Superior temporal gyrus (tissue), 1 donor: ENCODE data around the gene KHDRBS2.
A peak's percentile ranks its signal among the peaks of the same experiment; 100 is the strongest.
"Not testable (repeated sequence)": the region's sequence is repeated elsewhere in the genome, so short reads cannot be mapped to it uniquely, and the experiment has no call there.

Source experiments
- DNase-seq: peaks from one replicate; pipeline ENCODE4 v3.0.0-alpha.2; 2016; ENCODE audit errors: extremely low spot score

The KHDRBS2 gene

GRCh38 chr6:61868507-61869080 lies 417.4 kb downstream of the KHDRBS2 start:
- peak; percentile 7 for DNase-seq

DNA sequence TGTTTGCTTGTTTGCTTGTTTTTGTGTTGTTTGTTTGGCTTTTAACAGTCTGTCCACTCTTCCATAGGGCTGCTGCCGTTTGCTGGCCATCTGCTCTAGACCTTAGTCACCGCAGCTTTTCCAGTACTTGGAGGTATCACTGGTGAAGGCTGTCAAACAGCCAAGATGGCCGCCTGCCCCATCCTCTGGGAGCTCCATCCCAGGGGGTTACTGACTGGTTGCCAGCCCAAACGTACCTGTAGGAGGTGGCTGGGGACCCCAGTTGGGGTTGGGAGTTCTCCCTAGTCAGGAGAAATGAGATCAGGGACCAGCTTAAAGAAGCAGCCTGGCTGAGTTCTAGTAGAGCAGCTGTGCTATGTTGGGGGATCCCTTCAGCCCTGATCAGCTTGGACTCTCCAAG lies 418.4 kb downstream of the KHDRBS2 start:
- no peak for DNase-seq

DNA sequence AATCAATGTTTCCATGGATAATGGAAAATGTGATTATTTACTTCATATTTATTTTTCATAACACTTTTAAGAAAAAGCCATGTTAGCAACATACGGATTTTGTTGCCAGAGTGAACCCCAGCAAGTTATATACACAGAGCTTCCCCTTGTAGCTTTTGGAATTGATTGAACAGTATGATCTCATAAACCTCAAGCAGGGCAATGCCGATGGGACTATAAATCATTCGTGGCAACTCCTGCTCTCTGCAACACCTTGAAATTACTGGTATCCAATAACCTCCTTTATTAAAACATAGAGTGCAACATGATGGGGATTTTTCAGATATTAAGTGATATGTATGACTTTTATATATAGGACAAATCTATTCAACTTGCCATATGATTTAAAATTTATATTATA lies 428.5 kb downstream of the KHDRBS2 start:
- DNase-seq: no peak

DNA sequence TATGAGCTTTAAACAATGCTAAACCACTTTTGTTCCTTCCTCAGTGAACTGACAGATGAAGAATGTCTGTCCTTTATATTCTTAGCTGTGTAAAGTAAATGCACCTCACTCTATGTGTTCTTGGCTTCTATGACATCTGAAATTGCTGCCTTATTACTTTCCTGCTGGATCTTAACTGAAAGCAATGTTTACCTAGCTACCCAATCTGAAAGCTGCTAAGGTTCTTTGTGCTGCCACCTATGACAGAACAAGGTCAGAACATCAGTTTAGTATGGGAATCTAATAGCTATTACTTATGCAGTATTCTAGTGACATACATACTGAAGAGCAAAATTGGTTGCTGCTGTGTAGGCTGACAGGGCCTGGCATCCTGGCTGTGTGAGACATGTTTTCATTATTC lies 444.1 kb downstream of the KHDRBS2 start:
- no peak for DNase-seq

DNA sequence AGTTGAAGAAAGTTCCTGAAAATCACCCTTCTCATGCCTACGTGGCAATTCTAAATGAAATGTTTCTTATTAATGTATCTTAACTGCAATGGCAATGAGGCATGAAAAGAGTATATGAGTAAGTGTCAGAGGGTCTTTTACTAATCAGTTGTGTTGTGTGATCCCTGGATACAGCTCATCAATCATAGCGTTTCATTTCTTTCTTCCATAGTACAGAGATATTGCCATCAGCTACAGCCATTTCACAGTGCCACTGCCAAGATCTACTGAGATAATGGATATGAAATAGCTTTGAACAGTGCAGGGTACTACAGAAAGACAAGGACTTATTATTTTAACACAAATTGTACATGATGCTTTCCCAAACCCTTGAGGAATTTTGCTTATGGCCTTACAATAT lies 450.8 kb downstream of the KHDRBS2 start:
- no peak for DNase-seq

- peak; percentile 60 for DNase-seq
Measured at GRCh38 chr6:61833176-61833755, 452.8 kb downstream of the KHDRBS2 start.

DNA sequence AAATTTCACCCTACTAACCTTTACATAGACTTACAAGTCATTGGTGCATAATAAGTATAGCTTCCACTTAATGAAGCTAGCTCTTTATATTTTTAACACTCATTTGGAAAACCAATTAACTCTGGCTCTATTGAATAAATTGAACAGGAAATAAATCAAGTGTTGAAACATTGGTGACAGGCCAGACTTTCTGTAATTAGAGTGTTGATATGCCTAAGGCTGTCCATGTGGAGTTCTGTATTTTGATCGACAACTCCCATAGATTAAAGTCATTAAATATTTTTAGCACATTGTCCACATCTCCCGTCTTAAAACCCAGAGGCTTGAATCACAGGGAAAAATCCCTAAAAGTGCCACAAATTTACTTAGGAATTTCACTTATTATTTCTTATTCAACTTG lies 468.3 kb downstream of the KHDRBS2 start:
- no peak for DNase-seq

GRCh38 chr6:61810047-61810446 lies 476.0 kb downstream of the KHDRBS2 start:
- DNase-seq: no peak

DNA sequence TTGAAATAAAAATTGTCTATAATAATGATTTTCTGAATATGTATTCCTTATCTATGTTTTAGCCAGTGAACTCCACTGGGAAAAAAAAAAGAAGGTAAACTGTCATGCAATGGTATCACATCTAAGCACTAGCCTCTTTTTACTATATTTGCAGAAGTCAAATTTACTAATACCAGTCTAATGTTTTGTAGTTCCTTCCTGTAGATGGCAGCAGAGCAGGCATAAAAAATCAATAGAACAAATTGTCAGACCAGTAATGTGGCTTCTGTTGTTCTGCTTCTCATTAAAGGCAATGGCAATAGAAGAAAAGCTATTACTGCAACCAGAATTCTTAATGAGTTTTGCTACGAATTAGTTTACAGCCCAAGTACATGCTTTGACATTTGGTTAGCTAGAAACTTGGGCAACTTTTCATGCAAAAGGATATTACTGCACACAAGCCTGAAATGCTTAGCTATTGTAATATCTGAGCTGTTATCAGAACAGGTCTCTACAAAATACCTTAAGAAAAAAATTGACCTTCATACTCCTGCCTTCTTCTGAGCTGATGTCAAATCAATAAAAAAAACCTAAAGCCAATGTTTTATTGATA lies 476.9 kb downstream of the KHDRBS2 start:
- peak; percentile 84 for DNase-seq

DNA sequence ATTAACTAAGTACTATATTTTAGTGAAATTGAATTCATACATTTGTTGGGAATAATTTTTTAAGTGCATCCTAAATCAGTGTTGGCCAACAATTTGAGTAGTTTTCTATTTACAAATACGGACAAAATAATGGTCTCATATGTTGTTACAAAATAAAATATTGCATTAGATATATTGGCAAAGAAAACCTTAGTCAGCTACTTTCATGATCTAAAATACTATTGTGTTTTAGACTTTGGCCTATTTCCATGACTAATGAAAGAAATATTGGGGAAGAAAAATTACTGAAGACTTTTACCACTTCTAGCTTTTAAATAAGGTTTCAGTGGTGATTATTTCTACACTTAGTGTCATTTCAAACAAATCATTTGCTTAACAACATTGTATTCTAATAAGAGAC lies 498.0 kb downstream of the KHDRBS2 start:
- no peak for DNase-seq

- DNase-seq: not testable (repeated sequence)
Measured at GRCh38 chr6:61769446-61769845, 516.6 kb downstream of the KHDRBS2 start.

DNA sequence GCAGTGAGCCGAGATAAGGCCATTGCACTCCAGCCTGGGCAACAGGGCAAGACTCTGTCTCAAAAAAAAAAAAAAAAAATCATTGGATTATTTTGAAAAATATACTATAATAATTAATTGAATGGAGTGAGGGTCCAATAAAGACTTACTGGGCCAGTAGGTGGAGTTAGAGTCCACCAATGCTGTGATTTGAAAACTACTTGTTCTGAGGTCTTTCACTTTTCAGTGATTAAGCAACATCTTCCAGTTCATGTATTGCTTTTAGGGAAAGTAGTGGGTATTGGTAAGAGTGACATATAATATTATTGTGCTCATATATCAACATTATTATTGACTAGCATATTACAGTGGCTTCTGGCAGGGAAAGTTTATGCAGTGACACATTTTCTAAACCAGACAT lies 530.3 kb downstream of the KHDRBS2 start:
- no peak for DNase-seq

DNA sequence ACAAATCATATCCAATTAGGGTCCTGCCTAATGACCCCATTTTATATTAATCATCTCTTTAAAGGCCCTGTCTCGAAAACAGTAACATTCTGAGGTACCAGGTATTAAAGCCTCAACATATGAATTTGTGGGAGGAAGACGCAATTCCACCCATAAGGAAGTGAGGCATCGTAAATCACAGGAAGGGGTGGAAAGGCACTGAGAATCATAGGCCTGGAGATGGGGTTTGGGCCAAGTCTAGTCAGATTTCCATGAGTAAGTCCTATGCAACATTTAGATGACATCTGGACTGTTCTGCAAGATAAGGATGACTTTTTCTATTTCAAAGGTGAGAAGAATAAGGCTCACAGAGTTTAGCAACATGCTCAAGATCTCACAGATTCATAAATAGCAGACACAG lies 534.0 kb downstream of the KHDRBS2 start:
- peak; percentile 49 for DNase-seq

- DNase-seq: no peak
Measured at GRCh38 chr6:61745994-61746393, 540.0 kb downstream of the KHDRBS2 start.

DNA sequence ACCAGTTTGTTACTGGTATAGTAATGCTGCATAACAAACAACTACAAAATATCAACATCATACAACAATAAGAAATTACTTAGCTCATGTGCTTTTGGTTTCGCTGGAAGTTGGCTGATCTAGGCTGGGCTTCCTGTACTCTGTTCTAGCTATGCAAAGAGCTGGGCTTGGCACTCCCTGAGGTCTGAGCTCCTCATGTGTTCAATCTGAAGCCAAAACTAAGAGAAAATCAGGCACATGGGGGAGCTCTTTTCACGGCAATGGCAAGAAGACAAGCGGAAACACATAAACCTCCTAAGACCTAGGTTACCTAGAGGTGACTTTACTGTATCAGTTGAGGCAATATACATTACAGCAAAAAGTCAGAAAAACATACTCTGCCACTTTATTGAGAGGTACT lies 574.2 kb downstream of the KHDRBS2 start:
- DNase-seq: no peak

GRCh38 chr6:61688165-61688564 lies 597.9 kb downstream of the KHDRBS2 start:
- DNase-seq: no peak

DNA sequence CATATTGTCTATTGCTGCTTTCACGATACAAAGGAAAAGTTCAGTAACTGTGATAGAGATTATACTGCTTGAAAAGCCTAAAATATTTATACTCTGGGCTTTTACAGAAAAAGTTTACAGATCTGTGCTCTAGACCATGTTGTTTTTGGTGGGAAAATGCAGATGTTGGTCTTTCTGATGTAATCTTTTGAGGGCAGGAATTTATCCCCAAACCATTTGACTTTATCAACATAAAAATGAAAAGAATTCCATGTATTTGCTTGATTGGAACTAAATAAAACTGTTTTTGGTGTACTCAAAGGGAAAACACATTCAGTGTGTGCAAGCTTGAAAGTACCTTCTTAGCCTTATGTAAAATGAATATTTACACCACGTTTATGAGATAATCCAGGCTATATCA lies 603.5 kb downstream of the KHDRBS2 start:
- DNase-seq: no peak

- no peak for DNase-seq
Measured at GRCh38 chr6:61679625-61680024, 606.4 kb downstream of the KHDRBS2 start.

DNA sequence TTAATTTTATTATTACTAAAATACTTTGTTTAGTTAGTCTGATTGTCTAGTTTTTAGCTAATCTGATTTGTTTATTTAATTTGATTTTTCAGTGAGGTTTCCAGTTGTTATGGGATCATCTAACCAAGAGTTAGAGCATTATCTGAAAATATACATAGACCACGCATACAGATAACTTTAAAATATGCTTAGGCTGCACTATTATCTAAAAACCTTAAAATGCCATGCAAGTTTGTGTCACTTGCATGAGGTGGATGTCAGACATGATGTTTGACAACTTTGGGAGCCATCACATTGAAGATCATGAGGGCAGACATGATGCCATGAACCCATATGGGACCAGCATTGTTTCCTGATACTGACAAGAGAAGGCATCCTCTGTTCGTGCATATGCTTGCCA lies 610.3 kb downstream of the KHDRBS2 start:
- DNase-seq: no peak

- DNase-seq: no peak
Measured at GRCh38 chr6:61649845-61650244, 636.2 kb downstream of the KHDRBS2 start.

- no peak for DNase-seq
Measured at GRCh38 chr6:61640463-61640862, 645.6 kb downstream of the KHDRBS2 start.
